Activated B cell treated with CpG ODN at 0.5 μM for 24 hours (primary cell): ENCODE results near the gene HIVEP3. TPM values are rescaled to one million over a fixed set of nuclear protein-coding genes. Genes with fewer than 3 reads are reported as not detected.
A peak's percentile ranks its signal among the peaks of the same experiment; 100 is the strongest.

Experiments used
- ATAC-seq: fragments of 200-7000 bp; cut with Tn5 transposase; one replicate; pipeline ENCODE4 v1.10.0; 2021; ENCODE audit warnings: low read depth, mild to moderate bottlenecking, moderate library complexity
- CTCF ChIA-PET: fragments of 350-600 bp; sonication (Branson Sonifier 250); formaldehyde crosslinking; loops from one replicate; lab custom pipeline; 2021; ENCODE audit warnings: antibody characterized with exemption; lab: Charles Lee
- POLR2A ChIA-PET: fragments of 350-600 bp; sonication (Branson Sonifier 250); formaldehyde crosslinking; loops from one replicate; lab custom pipeline; 2021; ENCODE audit warnings: antibody characterized with exemption; lab: Charles Lee
- DNase-seq: peaks from one replicate; pipeline ENCODE4 v3.0.0; 2022
- H3K27ac Mint-ChIP-seq: one replicate; pipeline ENCODE4 v1.8.0; 2020; ENCODE audit warnings: mixed read lengths
- H3K27me3 Mint-ChIP-seq: one replicate; pipeline ENCODE4 v1.8.0; 2021; ENCODE audit warnings: mixed read lengths
- H3K36me3 Mint-ChIP-seq: one replicate; pipeline ENCODE4 v1.8.0; 2021; ENCODE audit warnings: low read depth, mixed read lengths
- H3K4me1 Mint-ChIP-seq: one replicate; pipeline ENCODE4 v1.8.0; 2021; ENCODE audit warnings: mixed read lengths
- H3K4me3 Mint-ChIP-seq: one replicate; pipeline ENCODE4 v1.8.0; 2020; ENCODE audit warnings: mild to moderate bottlenecking, mixed read lengths
- H3K9me3 Mint-ChIP-seq: one replicate; pipeline ENCODE4 v1.8.0; 2020; ENCODE audit warnings: mixed read lengths
- CTCF ChIP-seq: fragments of 200-600 bp; IDR thresholded peaks from one replicate; pipeline ENCODE4 v1.8.0; 2022; ENCODE audit warnings: antibody characterized with exemption, mild to moderate bottlenecking
- intact Hi-C: fragments of 100-400 bp; cut with micrococcal nuclease; formaldehyde crosslinking; loops from one replicate; pipeline ENCODE4 v1.15.1; 2024
- total RNA-seq: library from RNA; stranded (reverse); gene quantifications from 2 replicates; pipeline ENCODE4 v1.2.3, GENCODE V29; 2022

The HIVEP3 gene
- total RNA-seq = 12.6 and 14.4 TPM in 2 replicates

GRCh38 chr1:41918450-41919043, at the start of gene HIVEP3:
HIVEP3 (minus strand) TSS chr1:41918922.
- Mint-ChIP-seq H3K4me1 (peaks cover 28% of the 10 kb centered on the region), H3K9me3 (no peaks in the 10 kb centered on the region), H3K4me3 (peak within 1 kb of the TSS; percentile 78), H3K36me3 (no peaks in the 10 kb centered on the region), H3K27ac (no peak within 1 kb of the TSS), H3K27me3 (peaks cover 53% of the 10 kb centered on the region)
- intact Hi-C loops = no loop called here
- TF ChIP-seq CTCF = no peak
- DNase-seq = no peak
- ATAC-seq = no peak
- CTCF ChIA-PET = no interaction called here
- POLR2A ChIA-PET = interaction anchor here (1.0 kb wide), 1 partner anchor 27 kb away, joined by 3 read pairs; no protein-coding TSS in a partner anchor

- ChIA-PET CTCF (no interaction called here), POLR2A (no interaction called here)
- intact Hi-C loops = no loop called here
- Mint-ChIP-seq H3K9me3 (no peaks in the 10 kb centered on the region), H3K27me3 (peaks cover 3% of the 10 kb centered on the region), H3K4me3 (no peak overlapping the region), H3K36me3 (no peaks in the 10 kb centered on the region), H3K4me1 (no peaks in the 10 kb centered on the region), H3K27ac (no peak overlapping the region)
- no peak for ATAC-seq
- DNase-seq = no peak
- TF ChIP-seq CTCF = no peak
Observed at GRCh38 chr1:41964400-41964799, 45.7 kb upstream of the HIVEP3 start.

- H3K4me3 Mint-ChIP-seq = no peak overlapping the region
- ATAC-seq = no peak
- intact Hi-C loops = no loop called here
- H3K9me3 Mint-ChIP-seq = no peaks in the 10 kb centered on the region
- TF ChIP-seq CTCF = no peak
- ChIA-PET POLR2A (no interaction called here), CTCF (no interaction called here)
- H3K4me1 Mint-ChIP-seq = no peaks in the 10 kb centered on the region
- H3K36me3 Mint-ChIP-seq = no peaks in the 10 kb centered on the region
- no peak overlapping the region for H3K27ac Mint-ChIP-seq
- H3K27me3 Mint-ChIP-seq = peaks cover 3% of the 10 kb centered on the region
- no peak for DNase-seq
Observed at GRCh38 chr1:41963636-41964035, 44.9 kb upstream of the HIVEP3 start.

GRCh38 chr1:41958015-41958673, 39.4 kb upstream of the HIVEP3 start:
- no peak overlapping the region for H3K27ac Mint-ChIP-seq
- H3K9me3 Mint-ChIP-seq = no peaks in the 10 kb centered on the region
- no peaks in the 10 kb centered on the region for H3K4me1 Mint-ChIP-seq
- H3K27me3 Mint-ChIP-seq = peaks cover 3% of the 10 kb centered on the region
- DNase-seq (no peak), ATAC-seq (no peak)
- no peaks in the 10 kb centered on the region for H3K36me3 Mint-ChIP-seq
- intact Hi-C loops = no loop called here
- ChIA-PET POLR2A (no interaction called here), CTCF (no interaction called here)
- TF ChIP-seq CTCF = no peak
- H3K4me3 Mint-ChIP-seq = no peak overlapping the region

GRCh38 chr1:41957568-41957967, 38.8 kb upstream of the HIVEP3 start:
- Mint-ChIP-seq H3K9me3 (no peaks in the 10 kb centered on the region), H3K36me3 (no peaks in the 10 kb centered on the region), H3K4me3 (no peak overlapping the region), H3K4me1 (no peaks in the 10 kb centered on the region), H3K27me3 (peaks cover 5% of the 10 kb centered on the region), H3K27ac (no peak overlapping the region)
- ATAC-seq (no peak), DNase-seq (no peak)
- TF ChIP-seq CTCF = no peak
- CTCF ChIA-PET = no interaction called here
- intact Hi-C loops = no loop called here
- POLR2A ChIA-PET = no interaction called here
